HepG2 (cell line): ENCODE data around the gene DUS1L. TPM values are rescaled to one million over a fixed set of nuclear protein-coding genes. Genes with fewer than 3 reads are reported as not detected.
A peak's percentile ranks its signal among the peaks of the same experiment; 100 is the strongest.

Experiments used
- DNMT1 ChIP-seq: sonication (generic); formaldehyde crosslinking; IDR thresholded peaks from 2 replicates; pipeline ENCODE4 v1.5.1; 2020; ENCODE audit warnings: mild to moderate bottlenecking, missing genetic modification reagents
- FOXJ3 ChIP-seq: sonication (generic); formaldehyde crosslinking; IDR thresholded peaks from 2 replicates; pipeline ENCODE4 v1.4.0; 2020; ENCODE audit warnings: missing genetic modification reagents, mild to moderate bottlenecking, borderline replicate concordance
- IRF2 ChIP-seq: IDR thresholded peaks from 2 replicates; pipeline ENCODE4 v1.6.1; 2018; ENCODE audit warnings: missing genetic modification reagents, missing compliant biosample characterization
- KDM5A ChIP-seq: fragments of 200-600 bp; sonication (generic); IDR thresholded peaks from 2 replicates; pipeline ENCODE4 v1.7.0; 2018; ENCODE audit warnings: antibody characterized with exemption, mild to moderate bottlenecking, low read length, borderline replicate concordance
- KLF9 ChIP-seq: IDR thresholded peaks from 2 replicates; pipeline ENCODE4 v1.6.1; 2016; ENCODE audit warnings: low read depth
- MXI1 ChIP-seq: IDR thresholded peaks from 3 replicates; pipeline ENCODE4 v1.6.1; 2012; ENCODE audit warnings: low read depth, low read length, inconsistent platforms, borderline replicate concordance
- NCOA5 ChIP-seq: sonication (generic); formaldehyde crosslinking; IDR thresholded peaks from 2 replicates; pipeline ENCODE4 v1.4.0; 2020; ENCODE audit warnings: missing genetic modification reagents
- NFIB ChIP-seq: sonication (generic); formaldehyde crosslinking; IDR thresholded peaks from 2 replicates; pipeline ENCODE4 v1.9.0; 2021; ENCODE audit warnings: missing genetic modification reagents, mild to moderate bottlenecking, borderline replicate concordance
- NFYB ChIP-seq: sonication (generic); formaldehyde crosslinking; IDR thresholded peaks from 2 replicates; pipeline ENCODE4 v1.4.0; 2020; ENCODE audit warnings: missing genetic modification reagents
- PRPF4 ChIP-seq: fragments of 200-400 bp; formaldehyde crosslinking; IDR thresholded peaks from 2 replicates; pipeline ENCODE4 v1.6.1; 2016; ENCODE audit warnings: low read length, low read depth; ENCODE audit not compliant: poor library complexity, severe bottlenecking
- RCOR2 ChIP-seq: IDR thresholded peaks from 2 replicates; pipeline ENCODE4 v1.6.1; 2016; ENCODE audit warnings: missing biosample characterization, missing genetic modification reagents
- TMF1 ChIP-seq: sonication (generic); formaldehyde crosslinking; IDR thresholded peaks from 2 replicates; pipeline ENCODE4 v1.8.1; 2022; ENCODE audit warnings: low read depth, missing genetic modification reagents
- ZNF232 ChIP-seq: sonication (generic); formaldehyde crosslinking; IDR thresholded peaks from 2 replicates; pipeline ENCODE4 v1.4.0; 2020; ENCODE audit warnings: missing genetic modification reagents, borderline replicate concordance
- ZNF354B ChIP-seq: sonication (generic); formaldehyde crosslinking; IDR thresholded peaks from 2 replicates; pipeline ENCODE4 v1.8.0; 2022; ENCODE audit warnings: mild to moderate bottlenecking, missing genetic modification reagents
- ZNF607 ChIP-seq: sonication (generic); formaldehyde crosslinking; IDR thresholded peaks from 2 replicates; pipeline ENCODE4 v1.5.1; 2020; ENCODE audit warnings: missing genetic modification reagents, mild to moderate bottlenecking, borderline replicate concordance
- polyA plus RNA-seq, 8 experiments: library from polyadenylated mRNA; depleted of rRNA in 3 of 8; stranded (reverse) in 7 of 8; unstranded in 1 of 8; fragments of >200 nt; fragmentation: Illumina TruSeq in 4 of 8; extraction: Trizol in 4 of 8; gene quantifications; 2 replicates each; pipeline versions ENCODE4 v1.2.1 to v1.2.3, GENCODE V29; 2011 to 2016; ENCODE audit warnings: low read depth in 4 of 8, missing spikeins in 1 of 8, mixed read lengths in 1 of 8; ENCODE audit not compliant: insufficient read depth in 1 of 8
- total RNA-seq, 5 experiments: library from RNA; depleted of rRNA; stranded (reverse); fragments of >200 nt; fragmentation: Illumina TruSeq; extraction: Trizol; gene quantifications; 2 replicates each; pipeline ENCODE4 v1.2.3, GENCODE V29; 2016; ENCODE audit warnings: low read depth in 1 of 5
- TF ChIP-seq, protein P1 (sequence below): IDR thresholded peaks from 2 replicates; pipeline ENCODE4 v1.6.1; 2016; ENCODE audit warnings: mild to moderate bottlenecking
- TF ChIP-seq, protein P2 (sequence below): sonication (generic); formaldehyde crosslinking; conservative IDR thresholded peaks from 2 replicates; pipeline ENCODE4 v1.8.0; 2022; ENCODE audit warnings: missing genetic modification reagents
- TF ChIP-seq, protein P3 (sequence below): sonication (generic); formaldehyde crosslinking; IDR thresholded peaks from 2 replicates; pipeline ENCODE4; 2020; ENCODE audit warnings: missing genetic modification reagents, mild to moderate bottlenecking, borderline replicate concordance
- TF ChIP-seq, protein P4 (sequence below): sonication (generic); formaldehyde crosslinking; IDR thresholded peaks from 2 replicates; pipeline ENCODE4 v1.5.1; 2020; ENCODE audit warnings: mild to moderate bottlenecking, missing genetic modification reagents, borderline replicate concordance

DUS1L gene
- total and polyA plus RNA-seq, 2 of the 13 experiments (the other 11 are each of a cell fraction or from before 2014, with no cell fraction given): 81.0 to 109 TPM

DNA sequence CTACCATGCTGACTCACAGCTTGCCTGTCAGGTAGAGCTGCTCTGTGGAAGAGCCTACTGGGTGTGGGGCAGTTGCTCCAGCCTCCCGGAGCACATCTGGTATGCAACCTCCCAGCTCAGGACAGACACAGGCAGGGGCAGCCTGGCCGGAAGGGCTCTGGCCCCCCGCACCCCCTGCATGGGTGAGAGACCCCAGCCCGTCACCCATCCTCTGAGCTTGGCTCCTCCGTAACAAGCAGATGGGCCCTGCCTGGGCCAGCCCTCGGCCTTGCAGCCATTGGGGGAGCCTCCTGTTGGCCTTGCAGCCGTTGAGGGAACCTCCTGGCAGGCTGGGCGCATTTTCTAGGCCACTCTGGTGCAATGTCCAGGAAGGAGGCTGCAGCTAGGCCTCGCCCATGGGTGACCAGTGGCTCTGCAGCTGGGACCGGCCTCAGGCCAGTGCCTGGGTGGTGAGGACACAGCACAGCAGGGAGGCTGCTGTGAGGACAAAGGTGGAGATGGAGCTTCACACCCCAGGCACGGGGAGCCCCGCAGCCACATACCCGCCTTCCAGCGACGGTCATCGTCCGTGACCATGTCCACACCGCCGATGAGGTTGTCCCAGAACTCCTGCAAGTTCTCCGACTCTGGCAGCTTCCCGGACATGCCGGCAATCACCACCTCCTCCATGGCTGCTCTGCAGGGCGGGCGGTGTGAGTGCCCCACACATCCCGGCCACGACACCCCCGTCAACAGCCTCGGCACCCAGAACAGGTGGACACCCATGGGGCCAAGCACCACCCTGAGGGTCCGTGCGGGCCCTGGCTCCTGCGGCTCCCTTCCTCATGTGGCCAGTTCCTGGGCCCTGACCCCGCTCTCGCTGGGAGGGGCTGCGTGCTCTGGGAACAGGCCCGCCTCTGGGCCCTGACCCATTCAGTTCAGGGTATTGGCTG, 30.4 kb upstream of the DUS1L start (continued):
- TF ChIP-seq, protein P1, sequence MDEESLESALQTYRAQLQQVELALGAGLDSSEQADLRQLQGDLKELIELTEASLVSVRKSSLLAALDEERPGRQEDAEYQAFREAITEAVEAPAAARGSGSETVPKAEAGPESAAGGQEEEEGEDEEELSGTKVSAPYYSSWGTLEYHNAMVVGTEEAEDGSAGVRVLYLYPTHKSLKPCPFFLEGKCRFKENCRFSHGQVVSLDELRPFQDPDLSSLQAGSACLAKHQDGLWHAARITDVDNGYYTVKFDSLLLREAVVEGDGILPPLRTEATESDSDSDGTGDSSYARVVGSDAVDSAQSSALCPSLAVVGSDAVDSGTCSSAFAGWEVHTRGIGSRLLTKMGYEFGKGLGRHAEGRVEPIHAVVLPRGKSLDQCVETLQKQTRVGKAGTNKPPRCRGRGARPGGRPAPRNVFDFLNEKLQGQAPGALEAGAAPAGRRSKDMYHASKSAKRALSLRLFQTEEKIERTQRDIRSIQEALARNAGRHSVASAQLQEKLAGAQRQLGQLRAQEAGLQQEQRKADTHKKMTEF: peak; percentile 48; the same call in 1 of the 2 replicates
- no peak for TF ChIP-seq MXI1
- no peak for TF ChIP-seq FOXJ3
- no peak for TF ChIP-seq IRF2
- TF ChIP-seq ZNF607 (CRISPR knock-in tag): no peak
- 0 out of 2 replicates have a peak, but pooled peaks have one; percentile 62 for TF ChIP-seq ZNF232
- TF ChIP-seq TMF1 (CRISPR knock-in tag): peak; percentile 34; the same call in 1 of the 2 replicates
- no peak for TF ChIP-seq NFYB (CRISPR knock-in tag)
- no peak for TF ChIP-seq KLF9
- TF ChIP-seq DNMT1 (CRISPR knock-in tag): no peak
- TF ChIP-seq, protein P2, sequence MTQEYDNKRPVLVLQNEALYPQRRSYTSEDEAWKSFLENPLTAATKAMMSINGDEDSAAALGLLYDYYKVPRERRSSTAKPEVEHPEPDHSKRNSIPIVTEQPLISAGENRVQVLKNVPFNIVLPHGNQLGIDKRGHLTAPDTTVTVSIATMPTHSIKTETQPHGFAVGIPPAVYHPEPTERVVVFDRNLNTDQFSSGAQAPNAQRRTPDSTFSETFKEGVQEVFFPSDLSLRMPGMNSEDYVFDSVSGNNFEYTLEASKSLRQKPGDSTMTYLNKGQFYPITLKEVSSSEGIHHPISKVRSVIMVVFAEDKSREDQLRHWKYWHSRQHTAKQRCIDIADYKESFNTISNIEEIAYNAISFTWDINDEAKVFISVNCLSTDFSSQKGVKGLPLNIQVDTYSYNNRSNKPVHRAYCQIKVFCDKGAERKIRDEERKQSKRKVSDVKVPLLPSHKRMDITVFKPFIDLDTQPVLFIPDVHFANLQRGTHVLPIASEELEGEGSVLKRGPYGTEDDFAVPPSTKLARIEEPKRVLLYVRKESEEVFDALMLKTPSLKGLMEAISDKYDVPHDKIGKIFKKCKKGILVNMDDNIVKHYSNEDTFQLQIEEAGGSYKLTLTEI (CRISPR knock-in tag): no peak
- TF ChIP-seq ZNF354B (CRISPR knock-in tag): 0 out of 2 replicates have a peak, but pooled peaks have one; percentile 70
- no peak for TF ChIP-seq PRPF4
- no peak for TF ChIP-seq NCOA5
- no peak for TF ChIP-seq NFIB (CRISPR knock-in tag)
- TF ChIP-seq RCOR2 (CRISPR knock-in tag): no peak
- TF ChIP-seq, protein P3, sequence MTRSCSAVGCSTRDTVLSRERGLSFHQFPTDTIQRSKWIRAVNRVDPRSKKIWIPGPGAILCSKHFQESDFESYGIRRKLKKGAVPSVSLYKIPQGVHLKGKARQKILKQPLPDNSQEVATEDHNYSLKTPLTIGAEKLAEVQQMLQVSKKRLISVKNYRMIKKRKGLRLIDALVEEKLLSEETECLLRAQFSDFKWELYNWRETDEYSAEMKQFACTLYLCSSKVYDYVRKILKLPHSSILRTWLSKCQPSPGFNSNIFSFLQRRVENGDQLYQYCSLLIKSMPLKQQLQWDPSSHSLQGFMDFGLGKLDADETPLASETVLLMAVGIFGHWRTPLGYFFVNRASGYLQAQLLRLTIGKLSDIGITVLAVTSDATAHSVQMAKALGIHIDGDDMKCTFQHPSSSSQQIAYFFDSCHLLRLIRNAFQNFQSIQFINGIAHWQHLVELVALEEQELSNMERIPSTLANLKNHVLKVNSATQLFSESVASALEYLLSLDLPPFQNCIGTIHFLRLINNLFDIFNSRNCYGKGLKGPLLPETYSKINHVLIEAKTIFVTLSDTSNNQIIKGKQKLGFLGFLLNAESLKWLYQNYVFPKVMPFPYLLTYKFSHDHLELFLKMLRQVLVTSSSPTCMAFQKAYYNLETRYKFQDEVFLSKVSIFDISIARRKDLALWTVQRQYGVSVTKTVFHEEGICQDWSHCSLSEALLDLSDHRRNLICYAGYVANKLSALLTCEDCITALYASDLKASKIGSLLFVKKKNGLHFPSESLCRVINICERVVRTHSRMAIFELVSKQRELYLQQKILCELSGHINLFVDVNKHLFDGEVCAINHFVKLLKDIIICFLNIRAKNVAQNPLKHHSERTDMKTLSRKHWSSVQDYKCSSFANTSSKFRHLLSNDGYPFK (CRISPR knock-in tag): no peak
- TF ChIP-seq KDM5A: no peak
- TF ChIP-seq, protein P4, sequence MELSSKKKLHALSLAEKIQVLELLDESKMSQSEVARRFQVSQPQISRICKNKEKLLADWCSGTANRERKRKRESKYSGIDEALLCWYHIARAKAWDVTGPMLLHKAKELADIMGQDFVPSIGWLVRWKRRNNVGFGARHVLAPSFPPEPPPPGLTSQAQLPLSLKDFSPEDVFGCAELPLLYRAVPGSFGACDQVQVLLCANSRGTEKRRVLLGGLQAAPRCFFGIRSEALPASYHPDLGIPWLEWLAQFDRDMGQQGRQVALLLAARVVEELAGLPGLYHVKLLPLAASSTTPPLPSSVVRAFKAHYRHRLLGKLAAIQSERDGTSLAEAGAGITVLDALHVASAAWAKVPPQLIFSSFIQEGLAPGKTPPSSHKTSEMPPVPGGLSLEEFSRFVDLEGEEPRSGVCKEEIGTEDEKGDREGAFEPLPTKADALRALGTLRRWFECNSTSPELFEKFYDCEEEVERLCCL: no peak
